Esophagus squamous epithelium (tissue), 4 donors: ENCODE results near the gene PON1.

Experiments used
- CTCF ChIP-seq, 6 experiments: fragments of 450-650 bp in 4 of 6; fragments of 200-600 bp in 2 of 6; sonication (generic) in 2 of 6; IDR thresholded peaks; one replicate each; pipeline ENCODE4 v1.5.1; 2016 to 2019; ENCODE audit warnings: antibody characterized with exemption in 6 of 6, mild to moderate bottlenecking in 4 of 6, moderate library complexity in 4 of 6
- POLR2A ChIP-seq, 4 donors: fragments of 450-650 bp; IDR thresholded peaks; one replicate each; pipeline ENCODE4 v1.6.1; 2017; ENCODE audit warnings: antibody characterized with exemption in 4 of 4, mild to moderate bottlenecking in 4 of 4, moderate library complexity in 3 of 4

DNA sequence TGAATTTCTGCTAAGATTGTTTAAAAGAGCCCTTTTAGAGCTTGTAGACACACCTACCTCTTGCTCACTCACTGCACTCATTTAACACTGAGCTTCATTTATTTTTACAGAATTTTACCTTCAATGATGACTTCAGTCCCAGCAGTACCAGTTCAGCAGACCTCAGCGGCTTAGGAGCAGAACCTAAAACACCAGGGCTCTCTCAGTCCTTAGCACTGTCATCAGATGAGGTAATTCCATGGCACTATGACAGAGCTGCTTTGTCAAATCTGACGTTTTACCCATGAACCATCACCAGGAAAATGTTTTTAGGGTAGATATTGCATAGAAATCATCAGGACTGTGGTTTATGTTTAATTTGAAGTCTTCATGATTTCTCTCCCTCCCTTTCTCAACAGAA, 38.2 kb downstream of the PON1 start:
- TF ChIP-seq CTCF (IDR thresholded peaks at IDR 0.05) (no peak), POLR2A (IDR thresholded peaks at IDR 0.05) (no peak)
